AG09309 (cell line): ENCODE data around the gene PALS2.

Experiments used
- DNase-seq: peaks from one replicate; pipeline ENCODE4 v3.0.0-alpha.2; 2010; ENCODE audit warnings: low read depth
- H3K4me3 ChIP-seq: 2 replicates; pipeline ENCODE4 v1.5.1; 2011; ENCODE audit warnings: mild to moderate bottlenecking, low read depth, low read length, moderate library complexity; ENCODE audit not compliant: control insufficient read depth
- TF ChIP-seq, protein P1 (sequence below): IDR thresholded peaks from 2 replicates; pipeline ENCODE4 v1.5.1; 2011; ENCODE audit warnings: mild to moderate bottlenecking, low read depth, low read length, inconsistent platforms; ENCODE audit not compliant: insufficient read depth, control insufficient read depth; ENCODE audit errors: missing control alignments

PALS2 gene

GRCh38 chr7:24617957-24618616, 44.8 kb downstream of the PALS2 start:
- TF ChIP-seq, protein P1, sequence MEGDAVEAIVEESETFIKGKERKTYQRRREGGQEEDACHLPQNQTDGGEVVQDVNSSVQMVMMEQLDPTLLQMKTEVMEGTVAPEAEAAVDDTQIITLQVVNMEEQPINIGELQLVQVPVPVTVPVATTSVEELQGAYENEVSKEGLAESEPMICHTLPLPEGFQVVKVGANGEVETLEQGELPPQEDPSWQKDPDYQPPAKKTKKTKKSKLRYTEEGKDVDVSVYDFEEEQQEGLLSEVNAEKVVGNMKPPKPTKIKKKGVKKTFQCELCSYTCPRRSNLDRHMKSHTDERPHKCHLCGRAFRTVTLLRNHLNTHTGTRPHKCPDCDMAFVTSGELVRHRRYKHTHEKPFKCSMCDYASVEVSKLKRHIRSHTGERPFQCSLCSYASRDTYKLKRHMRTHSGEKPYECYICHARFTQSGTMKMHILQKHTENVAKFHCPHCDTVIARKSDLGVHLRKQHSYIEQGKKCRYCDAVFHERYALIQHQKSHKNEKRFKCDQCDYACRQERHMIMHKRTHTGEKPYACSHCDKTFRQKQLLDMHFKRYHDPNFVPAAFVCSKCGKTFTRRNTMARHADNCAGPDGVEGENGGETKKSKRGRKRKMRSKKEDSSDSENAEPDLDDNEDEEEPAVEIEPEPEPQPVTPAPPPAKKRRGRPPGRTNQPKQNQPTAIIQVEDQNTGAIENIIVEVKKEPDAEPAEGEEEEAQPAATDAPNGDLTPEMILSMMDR = no peak
- H3K4me3 ChIP-seq = no peak overlapping the region
- DNase-seq = no peak

GRCh38 chr7:24619978-24620377, 46.7 kb downstream of the PALS2 start:
- H3K4me3 ChIP-seq = no peak overlapping the region
- DNase-seq = no peak
- TF ChIP-seq, protein P1 = no peak

GRCh38 chr7:24622646-24623182, 49.5 kb downstream of the PALS2 start:
- DNase-seq = no peak
- TF ChIP-seq, protein P1 = no peak
- H3K4me3 ChIP-seq = no peak overlapping the region
